Psoas muscle (tissue), 8 donors: Measurements from ENCODE around the gene ZCCHC14. TPM values are rescaled to one million over a fixed set of nuclear protein-coding genes. Genes with fewer than 3 reads are reported as not detected.
"Not testable (repeated sequence)": the region's sequence is repeated elsewhere in the genome, so short reads cannot be mapped to it uniquely, and the experiment has no call there.

Source experiments
- ATAC-seq, 4 donors: fragments of 200-7000 bp; cut with Tn5 transposase; one replicate each; pipeline ENCODE4 v1.9.1; 2020; ENCODE audit warnings: moderate library complexity in 3 of 4, mild to moderate bottlenecking in 2 of 4
- DNase-seq, 2 donors: peaks; one replicate each; pipeline ENCODE4 v3.0.0-alpha.2; 2020
- H3K27ac ChIP-seq: fragments of 200-600 bp; one replicate; pipeline ENCODE4 v1.8.0; 2022
- H3K27me3 ChIP-seq, 3 donors: fragments of 200-600 bp in 1 of 3; one replicate each; pipeline versions ENCODE4 v1.6.1 to v1.8.0; 2013 to 2022; ENCODE audit warnings: low read length in 2 of 3, mild to moderate bottlenecking in 2 of 3, moderate library complexity in 1 of 3; ENCODE audit not compliant: insufficient read depth in 3 of 3
- H3K36me3 ChIP-seq, 2 donors: fragments of 200-600 bp in 1 of 2; one replicate each; pipeline versions ENCODE4 v1.6.1 to v1.8.0; 2013 to 2022; ENCODE audit warnings: low read depth in 1 of 2, mild to moderate bottlenecking in 1 of 2, moderate library complexity in 1 of 2; ENCODE audit not compliant: insufficient read depth in 1 of 2
- H3K4me1 ChIP-seq: fragments of 200-600 bp; one replicate; pipeline ENCODE4 v1.8.0; 2022
- H3K4me3 ChIP-seq: fragments of 200-600 bp; one replicate; pipeline ENCODE4 v1.8.0; 2022; ENCODE audit warnings: mild to moderate bottlenecking
- H3K9me3 ChIP-seq: fragments of 200-600 bp; one replicate; pipeline ENCODE4 v1.8.0; 2022
- CTCF ChIP-seq: fragments of 200-600 bp; IDR thresholded peaks from one replicate; pipeline ENCODE4 v1.8.0; 2022; ENCODE audit warnings: antibody characterized with exemption
- WGBS, 3 donors: extraction: QIAGEN DNeasy Blood & Tissue Kit; methylation state at CpG; one replicate each; pipeline versions ENCODE4 v1.1.6 to v1.1.7; 2013; 5-methylcytosine and 5-hydroxymethylcytosine counted together
- intact Hi-C, 2 donors: fragments of 100-400 bp; cut with DNase I; formaldehyde crosslinking; loops; one replicate each; pipeline versions ENCODE4 v1.11.0 to v1.14.2; 2022
- polyA plus RNA-seq, 3 donors: library from polyadenylated mRNA; stranded (reverse); fragments of 200-250 nt; gene quantifications; one replicate each; pipeline ENCODE4 v1.2.3, GENCODE V29; 2013
- total RNA-seq, 4 donors: library from RNA; stranded (reverse); fragmentation: NEBNext Ultra II Directional in 2 of 4; extraction: Animal tissue kit (Norgen Biotek cat#: 25700) in 2 of 4; gene quantifications; one replicate each; pipeline versions ENCODE4 v1.2.1 to v1.2.4, GENCODE V29; 2021 to 2023
- donor health status: healthy with polysubstance abuse.
- donor health status: DM: no; HTN: no; CAD: no; lungs with moderate emphysema.
- donor health status: Bipolar disorder and iron deficiency.
- donor health status: healthy.
- donor health status: DM: yes; HTN: yes; CAD: no.
- donor health status: DM: no; HTN: no; CAD: no.
- donor health status: DM: no; HTN: no; CAD: no.
- donor health status: DM: yes; HTN: yes; CAD: no.

ZCCHC14 gene
- total and polyA plus RNA-seq, 7 donors, result 5.8 to 17.3 (median 14.6) TPM

GRCh38 chr16:87527055-87527724 is 34.4 kb upstream of the ZCCHC14 start:
- no peak for ATAC-seq
- intact Hi-C loops, result no loop called here

GRCh38 chr16:87526238-87526947 is 33.6 kb upstream of the ZCCHC14 start:
- Histone ChIP-seq H3K36me3 (no peaks in the 10 kb centered on the region), H3K27me3 (peaks cover 0 to 3% (median 0%) of the 10 kb centered on the region in 3 donors), H3K4me3 (no peak overlapping the region), H3K27ac (no peak overlapping the region), H3K4me1 (no peaks in the 10 kb centered on the region), H3K9me3 (peaks cover 15% of the 10 kb centered on the region)
- DNase-seq, result no peak
- intact Hi-C loops, result no loop called here
- no peak for TF ChIP-seq CTCF
- 82 to 88% (median 86%) methylated on average over 6 of the region's 6 CpGs for WGBS, 3 donors
- no peak for ATAC-seq

More at GRCh38 chr16:87527055-87527724, 34.4 kb upstream of the ZCCHC14 start:
- Histone ChIP-seq H3K36me3 (no peaks in the 10 kb centered on the region), H3K9me3 (peaks cover 15% of the 10 kb centered on the region), H3K4me1 (no peaks in the 10 kb centered on the region), H3K4me3 (no peak overlapping the region), H3K27ac (no peak overlapping the region), H3K27me3 (peaks cover 0 to 3% (median 0%) of the 10 kb centered on the region in 3 donors)
- no peak for TF ChIP-seq CTCF
- 77 to 87% (median 81%) methylated on average over 11 of the region's 11 CpGs for WGBS, 3 donors
- DNase-seq, result no peak

DNA sequence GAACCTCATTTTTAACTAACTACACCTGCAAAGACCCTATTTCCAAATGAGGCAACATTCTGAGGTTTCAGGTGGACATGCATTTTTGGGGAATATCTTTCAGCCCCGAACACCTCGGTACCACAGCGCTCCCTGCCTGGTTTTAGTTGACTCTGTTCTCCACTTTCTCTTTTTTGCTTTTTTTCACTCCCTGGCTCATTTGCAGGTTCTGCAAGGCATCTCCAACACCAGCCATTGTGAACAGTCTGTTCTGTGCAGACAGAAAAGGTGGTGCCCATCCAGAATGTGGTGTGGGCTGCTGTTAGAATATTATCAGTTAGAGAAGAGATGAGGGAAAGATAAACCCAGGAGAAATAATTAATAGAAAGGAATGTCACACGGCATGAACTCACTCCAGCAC is 32.5 kb upstream of the ZCCHC14 start:
- 72 to 82% (median 77%) methylated on average over 4 of the region's 4 CpGs for WGBS, 3 donors
- Histone ChIP-seq H3K36me3 (no peaks in the 10 kb centered on the region), H3K27me3 (peaks cover 0 to 3% (median 0%) of the 10 kb centered on the region in 3 donors), H3K27ac (no peak overlapping the region), H3K4me1 (no peaks in the 10 kb centered on the region), H3K9me3 (peaks cover 14% of the 10 kb centered on the region), H3K4me3 (no peak overlapping the region)
- DNase-seq, result no peak
- TF ChIP-seq CTCF, result no peak
- ATAC-seq, result no peak
- intact Hi-C loops, result no loop called here

DNA sequence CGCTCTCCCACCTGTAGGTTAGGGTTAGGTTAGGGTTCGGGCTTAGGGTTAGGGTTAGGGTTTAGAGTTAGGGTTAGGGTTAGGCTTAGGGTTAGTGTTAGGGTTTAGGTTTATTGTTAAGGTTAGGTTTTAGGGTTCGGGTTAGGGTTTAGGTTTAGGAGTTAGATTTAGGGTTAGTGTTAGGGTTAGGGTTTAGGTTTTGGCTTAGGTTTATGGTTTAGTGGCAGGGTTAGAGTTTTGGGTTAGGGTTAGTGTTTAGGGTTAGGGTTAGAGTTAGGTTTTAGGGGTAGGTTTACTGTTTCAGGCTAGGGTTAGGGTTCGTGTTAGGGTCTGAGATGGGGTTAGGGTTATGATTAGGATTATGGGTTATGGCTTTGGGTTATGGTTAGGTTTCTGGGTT is 31.6 kb upstream of the ZCCHC14 start:
- ATAC-seq (no peak), DNase-seq (no peak)
- 73 to 86% (median 75%) methylated on average over 4 of the region's 4 CpGs for WGBS, 3 donors

DNA sequence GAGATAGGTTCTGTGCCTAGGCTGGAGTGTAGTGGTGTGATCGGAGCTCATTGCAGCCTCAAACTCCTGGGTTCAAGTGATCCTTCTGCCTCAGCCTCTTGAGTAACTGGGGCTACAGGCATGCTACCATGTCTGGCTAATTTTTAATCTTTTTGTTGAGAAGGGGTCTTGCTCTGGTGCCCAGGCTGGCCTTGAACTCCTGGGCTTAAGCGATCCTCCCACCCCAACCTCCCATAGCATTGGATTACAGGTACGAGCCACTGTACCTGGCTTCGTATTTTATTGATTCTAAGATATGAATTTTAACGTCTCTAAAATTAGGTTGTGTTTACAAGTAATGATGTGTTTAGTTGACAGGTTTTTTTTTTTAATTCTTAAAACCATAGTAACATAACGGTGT is 30.8 kb upstream of the ZCCHC14 start:
- not testable (repeated sequence) for ATAC-seq

More for the DNA sequence above, 31.6 kb upstream of the ZCCHC14 start:
- no peaks in the 10 kb centered on the region for H3K4me1 ChIP-seq
- H3K27ac ChIP-seq, result no peak overlapping the region
- H3K36me3 ChIP-seq, result no peaks in the 10 kb centered on the region
- intact Hi-C loops, result no loop called here
- no peak overlapping the region for H3K4me3 ChIP-seq
- TF ChIP-seq CTCF, result no peak
- H3K27me3 ChIP-seq, result peaks cover 0 to 3% (median 0%) of the 10 kb centered on the region in 3 donors
- peaks cover 5% of the 10 kb centered on the region for H3K9me3 ChIP-seq

GRCh38 chr16:87521764-87522163 is 28.9 kb upstream of the ZCCHC14 start:
- H3K9me3 ChIP-seq, ATAC-seq, intact Hi-C loops, H3K36me3 ChIP-seq, H3K27me3 ChIP-seq, H3K4me1 ChIP-seq, H3K27ac ChIP-seq, H3K4me3 ChIP-seq, DNase-seq: not testable (repeated sequence)
- 67 to 79% (median 70%) methylated on average over 7 of the region's 7 CpGs for WGBS, 3 donors

More for the DNA sequence above, 30.8 kb upstream of the ZCCHC14 start:
- H3K4me1 ChIP-seq, H3K27me3 ChIP-seq, H3K27ac ChIP-seq, DNase-seq, H3K9me3 ChIP-seq, H3K4me3 ChIP-seq, intact Hi-C loops, H3K36me3 ChIP-seq: not testable (repeated sequence)
- 91 to 94% (median 91%) methylated on average over 6 of the region's 6 CpGs for WGBS, 3 donors

GRCh38 chr16:87519170-87519569 is 26.3 kb upstream of the ZCCHC14 start:
- H3K27ac ChIP-seq, result peak overlapping the region; percentile 19

More at GRCh38 chr16:87519170-87519569, 26.3 kb upstream of the ZCCHC14 start:
- WGBS, 3 donors, result 19 to 21% (median 21%) methylated on average over 4 of the region's 4 CpGs
- H3K9me3 ChIP-seq, H3K4me1 ChIP-seq, H3K36me3 ChIP-seq, ATAC-seq, H3K27me3 ChIP-seq, intact Hi-C loops, DNase-seq, H3K4me3 ChIP-seq: not testable (repeated sequence)
